ENCODE data around the gene SMYD3.

SMYD3 gene

DNA sequence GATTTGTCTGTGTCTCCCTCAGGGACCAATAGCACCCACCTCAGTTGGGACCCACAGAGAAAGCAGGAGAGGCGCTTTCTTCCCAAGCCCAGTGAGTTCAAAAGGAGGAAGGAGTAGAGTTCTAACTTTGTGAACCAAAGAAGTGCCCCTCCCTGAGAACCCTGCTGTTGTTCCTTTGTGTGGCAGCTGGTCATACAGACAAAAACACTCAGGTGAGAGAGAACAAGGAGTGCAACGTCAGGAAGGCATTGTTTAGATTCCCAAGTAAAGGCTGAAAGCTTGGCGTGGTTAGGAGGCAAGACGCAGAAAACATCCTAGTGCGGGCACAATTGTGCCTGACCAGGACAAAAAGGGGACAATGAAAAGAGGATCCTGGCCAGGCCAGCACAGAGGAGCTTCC lies 697.7 kb downstream of the SMYD3 start:
- DNase-seq = no peak
- H3K4me1 ChIP-seq (ENCODE audit: low read length) = no peaks in the 10 kb centered on the region
- H3K36me3 ChIP-seq (replicated peaks; ENCODE audit: insufficient read depth, low read length) = no peaks in the 10 kb centered on the region
- no peak overlapping the region for H2AFZ ChIP-seq (ENCODE audit: low read length)
- no peak overlapping the region for H3K4me3 ChIP-seq (ENCODE audit: low read length)
- H3K9me2 ChIP-seq (replicated peaks; ENCODE audit: insufficient read depth, low read length) = no peaks in the 10 kb centered on the region
- no peaks in the 10 kb centered on the region for H3K79me2 ChIP-seq (ENCODE audit: low read length)
- no peaks in the 10 kb centered on the region for H4K20me1 ChIP-seq (ENCODE audit: insufficient read depth, low read length)
- H3F3A ChIP-seq (ENCODE audit: insufficient read depth, low read length) = no peaks in the 10 kb centered on the region
- no peak overlapping the region for H3K27ac ChIP-seq (ENCODE audit: low read length)
- no peak overlapping the region for H3K4me2 ChIP-seq (ENCODE audit: low read depth, low read length)
- TF ChIP-seq EZH2phosphoT487 (IDR thresholded peaks at IDR 0.05; ENCODE audit: low read length) (no peak), EZH2 (optimal IDR thresholded peaks at IDR 0.05; ENCODE audit: low read depth, low read length) (no peak), CTCF (IDR thresholded peaks at IDR 0.05; ENCODE audit: low read length) (no peak)
- no peak overlapping the region for H3K9ac ChIP-seq (ENCODE audit: low read length)
- H3K27me3 ChIP-seq (replicated peaks; ENCODE audit: insufficient read depth, low read length) = no peaks in the 10 kb centered on the region
- H3K9me3 ChIP-seq (replicated peaks; ENCODE audit: insufficient read depth, low read length) = no peaks in the 10 kb centered on the region

DNA sequence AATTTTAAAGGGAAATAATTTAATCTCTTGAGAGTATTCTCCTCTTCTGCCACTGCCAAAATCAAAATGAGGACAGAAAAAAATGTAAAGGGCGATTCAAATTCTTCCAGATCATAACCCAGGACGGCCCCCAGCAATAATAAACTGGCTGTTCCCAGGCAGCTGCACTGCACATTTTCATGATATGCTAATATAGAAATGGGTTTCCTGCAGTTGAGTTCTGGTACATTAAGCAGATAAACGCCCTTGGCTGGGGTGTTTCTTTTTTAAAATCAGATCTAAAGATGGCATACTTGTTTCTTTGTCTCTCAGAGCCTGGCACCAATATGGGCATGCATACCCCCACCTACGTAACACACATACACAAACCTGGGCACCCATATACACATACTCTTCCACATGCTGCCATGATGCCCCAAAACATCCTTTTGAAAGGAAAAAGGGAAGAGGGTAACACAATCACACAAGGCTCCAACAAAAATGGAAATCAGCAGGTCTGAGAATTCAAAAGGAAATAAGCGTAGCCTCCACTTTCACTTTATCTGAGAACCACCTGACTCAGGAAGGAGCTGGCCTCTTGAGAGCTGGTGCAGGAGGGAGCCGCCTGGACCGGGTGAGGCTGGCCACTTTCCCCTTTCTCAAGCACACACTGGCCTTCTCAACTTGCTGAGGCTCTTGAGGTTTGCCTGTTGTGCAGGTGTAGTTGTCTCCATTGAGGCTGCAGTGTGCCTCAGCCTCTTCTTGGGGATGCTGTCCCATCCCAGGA lies 698.9 kb downstream of the SMYD3 start:
- no peaks in the 10 kb centered on the region for H3K27me3 ChIP-seq (replicated peaks; ENCODE audit: insufficient read depth, low read length)
- H3K4me1 ChIP-seq (ENCODE audit: low read length) = no peaks in the 10 kb centered on the region
- no peak for DNase-seq
- no peaks in the 10 kb centered on the region for H3K9me2 ChIP-seq (replicated peaks; ENCODE audit: insufficient read depth, low read length)
- H3K4me2 ChIP-seq (ENCODE audit: low read depth, low read length) = no peak overlapping the region
- H3K27ac ChIP-seq (ENCODE audit: low read length) = no peak overlapping the region
- no peaks in the 10 kb centered on the region for H4K20me1 ChIP-seq (ENCODE audit: insufficient read depth, low read length)
- H3F3A ChIP-seq (ENCODE audit: insufficient read depth, low read length) = no peaks in the 10 kb centered on the region
- no peak overlapping the region for H3K9ac ChIP-seq (ENCODE audit: low read length)
- no peaks in the 10 kb centered on the region for H3K9me3 ChIP-seq (replicated peaks; ENCODE audit: insufficient read depth, low read length)
- TF ChIP-seq EZH2 (optimal IDR thresholded peaks at IDR 0.05; ENCODE audit: low read depth, low read length) = no peak
- no peak for TF ChIP-seq EZH2phosphoT487 (IDR thresholded peaks at IDR 0.05; ENCODE audit: low read length)
- no peak for TF ChIP-seq CTCF (IDR thresholded peaks at IDR 0.05; ENCODE audit: low read length)
- H3K4me3 ChIP-seq (ENCODE audit: low read length) = no peak overlapping the region
- no peaks in the 10 kb centered on the region for H3K36me3 ChIP-seq (replicated peaks; ENCODE audit: insufficient read depth, low read length)
- no peak overlapping the region for H2AFZ ChIP-seq (ENCODE audit: low read length)
- H3K79me2 ChIP-seq (ENCODE audit: low read length) = no peaks in the 10 kb centered on the region

DNA sequence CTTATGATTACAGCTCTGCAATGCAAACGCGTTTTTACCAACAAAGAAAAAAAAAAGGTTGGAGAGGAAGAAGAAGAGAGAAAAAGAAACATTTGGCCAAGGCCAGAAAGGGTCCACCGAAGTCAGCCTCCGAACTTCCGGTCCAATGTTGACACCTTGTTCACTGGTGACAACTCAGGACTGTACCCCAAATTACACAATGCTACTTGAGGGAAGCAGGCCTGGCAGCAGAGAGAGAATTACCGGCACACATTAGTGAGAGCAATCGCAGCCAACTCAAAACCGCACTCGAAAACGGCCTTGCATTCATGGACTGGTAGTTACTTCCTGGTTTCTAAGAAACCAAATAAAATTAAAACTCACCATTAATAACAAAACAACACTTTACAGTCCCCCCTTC lies 699.8 kb downstream of the SMYD3 start:
- DNase-seq = no peak
- no peaks in the 10 kb centered on the region for H3K36me3 ChIP-seq (replicated peaks; ENCODE audit: insufficient read depth, low read length)
- H3K27ac ChIP-seq (ENCODE audit: low read length) = no peak overlapping the region
- H3K9me3 ChIP-seq (replicated peaks; ENCODE audit: insufficient read depth, low read length) = no peaks in the 10 kb centered on the region
- TF ChIP-seq EZH2 (optimal IDR thresholded peaks at IDR 0.05; ENCODE audit: low read depth, low read length) = no peak
- TF ChIP-seq CTCF (IDR thresholded peaks at IDR 0.05; ENCODE audit: low read length) = no peak
- TF ChIP-seq EZH2phosphoT487 (IDR thresholded peaks at IDR 0.05; ENCODE audit: low read length) = no peak
- H3K27me3 ChIP-seq (replicated peaks; ENCODE audit: insufficient read depth, low read length) = no peaks in the 10 kb centered on the region
- no peak overlapping the region for H3K4me2 ChIP-seq (ENCODE audit: low read depth, low read length)
- H3K9me2 ChIP-seq (replicated peaks; ENCODE audit: insufficient read depth, low read length) = no peaks in the 10 kb centered on the region
- H3K79me2 ChIP-seq (ENCODE audit: low read length) = no peaks in the 10 kb centered on the region
- H3K4me1 ChIP-seq (ENCODE audit: low read length) = no peaks in the 10 kb centered on the region
- H3K9ac ChIP-seq (ENCODE audit: low read length) = no peak overlapping the region
- no peak overlapping the region for H3K4me3 ChIP-seq (ENCODE audit: low read length)
- no peaks in the 10 kb centered on the region for H4K20me1 ChIP-seq (ENCODE audit: insufficient read depth, low read length)
- H2AFZ ChIP-seq (ENCODE audit: low read length) = no peak overlapping the region
- no peaks in the 10 kb centered on the region for H3F3A ChIP-seq (ENCODE audit: insufficient read depth, low read length)
